NCI-H82 treated with DMSO at 0.1 percent for 48 hours (cell line): ENCODE measurements around the gene TFPI2.

Experiments used
- DNase-seq: peaks from one replicate; lab custom pipeline; 2025; ENCODE audit not compliant: unreplicated experiment; lab: John Stamatoyannopoulos, UW

Gene TFPI2

GRCh38 chr7:93860261-93860660, 30.3 kb downstream of the TFPI2 start:
- no peak for DNase-seq

- DNase-seq = no peak
Observed at GRCh38 chr7:93858857-93859256, 31.7 kb downstream of the TFPI2 start.

- no peak for DNase-seq
Observed at GRCh38 chr7:93856323-93856722, 34.2 kb downstream of the TFPI2 start.

GRCh38 chr7:93855797-93856196, 34.8 kb downstream of the TFPI2 start:
- DNase-seq = no peak

- no peak for DNase-seq
Observed at GRCh38 chr7:93854480-93854879, 36.1 kb downstream of the TFPI2 start.

GRCh38 chr7:93851536-93851935, 39.0 kb downstream of the TFPI2 start:
- DNase-seq = no peak

- no peak for DNase-seq
Observed at GRCh38 chr7:93843260-93843659, 47.3 kb downstream of the TFPI2 start.

- no peak for DNase-seq
Observed at GRCh38 chr7:93838966-93839365, 51.6 kb downstream of the TFPI2 start.

GRCh38 chr7:93837245-93837644, 53.3 kb downstream of the TFPI2 start:
- DNase-seq = no peak

GRCh38 chr7:93836116-93836515, 54.4 kb downstream of the TFPI2 start:
- no peak for DNase-seq

GRCh38 chr7:93835702-93836101, 54.9 kb downstream of the TFPI2 start:
- no peak for DNase-seq
